22Rv1 (cell line): Measurements from ENCODE around the gene NLRP4.
"Not testable (repeated sequence)": the region's sequence is repeated elsewhere in the genome, so short reads cannot be mapped to it uniquely, and the experiment has no call there.

Experiments used
- ZFX ChIP-seq: fragments of 450-650 bp; IDR thresholded peaks from 2 replicates; pipeline ENCODE4 v1.6.1; 2017; ENCODE audit warnings: antibody characterized with exemption, borderline replicate concordance
- TF ChIP-seq, protein P1 (sequence below): fragments of 450-650 bp; IDR thresholded peaks from 2 replicates; pipeline ENCODE4 v1.5.1; 2017; ENCODE audit warnings: mild to moderate bottlenecking

DNA sequence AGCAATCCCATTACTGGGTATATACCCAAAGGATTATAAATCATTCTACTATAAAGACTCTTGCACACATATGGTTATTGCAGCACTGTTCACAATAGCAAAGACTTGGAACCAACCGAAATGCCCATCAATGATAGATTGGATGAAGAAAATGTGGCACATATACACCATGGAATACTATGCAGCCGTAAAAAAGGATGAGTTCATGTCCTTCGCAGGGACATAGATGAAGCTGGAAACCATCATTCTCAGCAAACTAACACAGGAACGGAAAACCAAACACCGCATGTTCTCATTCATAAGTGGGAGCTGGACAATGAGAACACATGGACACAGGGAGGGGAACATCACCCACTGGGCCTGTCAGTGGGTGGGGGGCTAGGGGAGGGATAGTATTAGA lies 92.9 kb downstream of the NLRP4 start:
- TF ChIP-seq, protein P1, sequence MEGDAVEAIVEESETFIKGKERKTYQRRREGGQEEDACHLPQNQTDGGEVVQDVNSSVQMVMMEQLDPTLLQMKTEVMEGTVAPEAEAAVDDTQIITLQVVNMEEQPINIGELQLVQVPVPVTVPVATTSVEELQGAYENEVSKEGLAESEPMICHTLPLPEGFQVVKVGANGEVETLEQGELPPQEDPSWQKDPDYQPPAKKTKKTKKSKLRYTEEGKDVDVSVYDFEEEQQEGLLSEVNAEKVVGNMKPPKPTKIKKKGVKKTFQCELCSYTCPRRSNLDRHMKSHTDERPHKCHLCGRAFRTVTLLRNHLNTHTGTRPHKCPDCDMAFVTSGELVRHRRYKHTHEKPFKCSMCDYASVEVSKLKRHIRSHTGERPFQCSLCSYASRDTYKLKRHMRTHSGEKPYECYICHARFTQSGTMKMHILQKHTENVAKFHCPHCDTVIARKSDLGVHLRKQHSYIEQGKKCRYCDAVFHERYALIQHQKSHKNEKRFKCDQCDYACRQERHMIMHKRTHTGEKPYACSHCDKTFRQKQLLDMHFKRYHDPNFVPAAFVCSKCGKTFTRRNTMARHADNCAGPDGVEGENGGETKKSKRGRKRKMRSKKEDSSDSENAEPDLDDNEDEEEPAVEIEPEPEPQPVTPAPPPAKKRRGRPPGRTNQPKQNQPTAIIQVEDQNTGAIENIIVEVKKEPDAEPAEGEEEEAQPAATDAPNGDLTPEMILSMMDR, result not testable (repeated sequence)
- not testable (repeated sequence) for TF ChIP-seq ZFX
